Suprapubic skin (tissue), 4 donors: ENCODE data around the gene ATP5MC2. TPM values are rescaled to one million over a fixed set of nuclear protein-coding genes. Genes with fewer than 3 reads are reported as not detected.
A peak's percentile ranks its signal among the peaks of the same experiment; 100 is the strongest.

ENCODE experiments used
- DNase-seq, 2 donors: peaks; one replicate each; pipeline ENCODE4 v3.0.0-alpha.2; 2019; ENCODE audit warnings: low spot score in 2 of 2
- H3K27ac ChIP-seq: fragments of 200-600 bp; sonication (generic); one replicate; pipeline ENCODE4 v1.5.1; 2019
- H3K27me3 ChIP-seq: fragments of 200-600 bp; sonication (generic); one replicate; pipeline ENCODE4 v1.5.1; 2019
- H3K36me3 ChIP-seq: fragments of 200-600 bp; sonication (generic); one replicate; pipeline ENCODE4 v1.5.1; 2019
- H3K4me1 ChIP-seq: fragments of 200-600 bp; sonication (generic); one replicate; pipeline ENCODE4 v1.5.1; 2019
- H3K4me3 ChIP-seq: fragments of 200-600 bp; sonication (generic); one replicate; pipeline ENCODE4 v1.5.1; 2019; ENCODE audit warnings: mild to moderate bottlenecking
- H3K9me3 ChIP-seq: fragments of 200-600 bp; sonication (generic); one replicate; pipeline ENCODE4 v1.5.1; 2019
- EP300 ChIP-seq: sonication (generic); formaldehyde crosslinking; IDR thresholded peaks from one replicate; pipeline ENCODE4 v1.6.1; 2017; ENCODE audit warnings: antibody characterized with exemption
- POLR2A ChIP-seq, 2 donors: fragments of 450-650 bp; IDR thresholded peaks; one replicate each; pipeline ENCODE4 v1.6.1; 2017; ENCODE audit warnings: antibody characterized with exemption in 2 of 2, mild to moderate bottlenecking in 2 of 2, moderate library complexity in 2 of 2
- POLR2AphosphoS5 ChIP-seq, 3 donors: sonication (generic); formaldehyde crosslinking; IDR thresholded peaks; one replicate each; pipeline ENCODE4 v1.6.1; 2017; ENCODE audit warnings: antibody characterized with exemption in 3 of 3
- WGBS: methylation state at CpG from one replicate; pipeline ENCODE4 v1.1.5; 2018; 5-methylcytosine and 5-hydroxymethylcytosine counted together
- total RNA-seq, 4 donors: library from RNA; depleted of rRNA; stranded (reverse); fragments of >200 nt; gene quantifications; one replicate each; pipeline ENCODE4 v1.1.0, GENCODE V29; 2016
- TF ChIP-seq, protein P1 (sequence below), 2 donors: fragments of 200-600 bp in 1 of 2; fragments of 450-650 bp in 1 of 2; sonication (generic) in 1 of 2; IDR thresholded peaks; one replicate each; pipeline ENCODE4 v1.5.1; 2016 to 2019; ENCODE audit warnings: antibody characterized with exemption in 2 of 2, mild to moderate bottlenecking in 1 of 2, moderate library complexity in 1 of 2

Gene ATP5MC2
- total RNA-seq, 4 donors from 2014 or later = 232 to 381 (median 315) TPM

DNA sequence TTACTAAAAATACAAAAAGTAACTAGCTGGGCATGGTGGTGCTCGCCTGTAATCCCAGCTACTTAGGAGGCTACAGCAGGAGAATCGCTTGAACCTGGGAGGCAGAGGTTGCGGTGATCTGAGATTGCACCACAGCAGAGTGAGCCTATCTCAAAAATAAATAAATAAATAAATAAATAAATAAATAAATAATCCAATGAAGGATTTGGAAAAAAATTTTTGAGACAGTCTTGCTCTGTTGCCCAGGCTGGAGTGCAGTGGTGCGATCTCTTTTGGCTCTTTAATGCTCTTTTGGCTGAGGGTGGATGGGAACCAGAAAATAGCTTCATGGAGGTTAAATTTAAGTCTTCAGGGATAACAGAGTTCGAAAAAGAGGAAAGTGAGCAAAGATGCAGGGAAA, 11.7 kb downstream of the ATP5MC2 start:
- peaks cover 22% of the 10 kb centered on the region for H3K4me1 ChIP-seq
- WGBS = 81% methylated on average over 5 of the region's 5 CpGs
- H3K36me3 ChIP-seq = peaks cover 41% of the 10 kb centered on the region
- TF ChIP-seq POLR2A (IDR thresholded peaks at IDR 0.05) (no peak), EP300 (no peak), POLR2AphosphoS5 (IDR thresholded peaks at IDR 0.05) (no peak)
- TF ChIP-seq, protein P1, sequence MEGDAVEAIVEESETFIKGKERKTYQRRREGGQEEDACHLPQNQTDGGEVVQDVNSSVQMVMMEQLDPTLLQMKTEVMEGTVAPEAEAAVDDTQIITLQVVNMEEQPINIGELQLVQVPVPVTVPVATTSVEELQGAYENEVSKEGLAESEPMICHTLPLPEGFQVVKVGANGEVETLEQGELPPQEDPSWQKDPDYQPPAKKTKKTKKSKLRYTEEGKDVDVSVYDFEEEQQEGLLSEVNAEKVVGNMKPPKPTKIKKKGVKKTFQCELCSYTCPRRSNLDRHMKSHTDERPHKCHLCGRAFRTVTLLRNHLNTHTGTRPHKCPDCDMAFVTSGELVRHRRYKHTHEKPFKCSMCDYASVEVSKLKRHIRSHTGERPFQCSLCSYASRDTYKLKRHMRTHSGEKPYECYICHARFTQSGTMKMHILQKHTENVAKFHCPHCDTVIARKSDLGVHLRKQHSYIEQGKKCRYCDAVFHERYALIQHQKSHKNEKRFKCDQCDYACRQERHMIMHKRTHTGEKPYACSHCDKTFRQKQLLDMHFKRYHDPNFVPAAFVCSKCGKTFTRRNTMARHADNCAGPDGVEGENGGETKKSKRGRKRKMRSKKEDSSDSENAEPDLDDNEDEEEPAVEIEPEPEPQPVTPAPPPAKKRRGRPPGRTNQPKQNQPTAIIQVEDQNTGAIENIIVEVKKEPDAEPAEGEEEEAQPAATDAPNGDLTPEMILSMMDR (IDR thresholded peaks at IDR 0.05) = no peak
- H3K27me3 ChIP-seq = no peaks in the 10 kb centered on the region
- H3K4me3 ChIP-seq = no peak overlapping the region
- H3K9me3 ChIP-seq = no peaks in the 10 kb centered on the region
- no peak for DNase-seq
- no peak overlapping the region for H3K27ac ChIP-seq

DNA sequence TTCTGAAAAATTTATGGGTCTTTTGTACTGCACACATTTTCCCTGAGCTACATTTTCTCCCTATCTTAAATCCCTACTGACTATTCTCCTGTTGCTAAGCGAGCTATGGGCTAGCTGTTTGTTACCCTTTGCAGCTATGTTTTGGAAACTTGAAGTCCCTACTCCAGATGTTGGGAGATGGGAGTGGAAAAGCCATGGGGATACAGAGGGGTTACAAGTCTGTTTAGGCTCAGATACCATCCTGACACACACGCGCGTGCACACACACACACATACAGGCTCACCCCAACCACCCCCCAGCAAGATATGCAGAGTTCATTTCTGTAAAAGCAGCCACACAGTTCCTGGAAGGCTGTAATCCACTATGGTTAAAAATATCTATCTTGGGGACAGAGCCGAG, 15.8 kb downstream of the ATP5MC2 start:
- Histone ChIP-seq H3K27me3 (no peaks in the 10 kb centered on the region), H3K27ac (peak overlapping the region; percentile 72), H3K4me3 (no peak overlapping the region), H3K9me3 (no peaks in the 10 kb centered on the region), H3K4me1 (peaks cover 32% of the 10 kb centered on the region), H3K36me3 (peaks cover 9% of the 10 kb centered on the region)
- 62% methylated on average over 5 of the region's 5 CpGs for WGBS
- no peak for DNase-seq
- no peak for TF ChIP-seq POLR2A (IDR thresholded peaks at IDR 0.05)
- no peak for TF ChIP-seq POLR2AphosphoS5 (IDR thresholded peaks at IDR 0.05)
- TF ChIP-seq EP300 = no peak
- TF ChIP-seq, protein P1 (IDR thresholded peaks at IDR 0.05) = no peak

DNA sequence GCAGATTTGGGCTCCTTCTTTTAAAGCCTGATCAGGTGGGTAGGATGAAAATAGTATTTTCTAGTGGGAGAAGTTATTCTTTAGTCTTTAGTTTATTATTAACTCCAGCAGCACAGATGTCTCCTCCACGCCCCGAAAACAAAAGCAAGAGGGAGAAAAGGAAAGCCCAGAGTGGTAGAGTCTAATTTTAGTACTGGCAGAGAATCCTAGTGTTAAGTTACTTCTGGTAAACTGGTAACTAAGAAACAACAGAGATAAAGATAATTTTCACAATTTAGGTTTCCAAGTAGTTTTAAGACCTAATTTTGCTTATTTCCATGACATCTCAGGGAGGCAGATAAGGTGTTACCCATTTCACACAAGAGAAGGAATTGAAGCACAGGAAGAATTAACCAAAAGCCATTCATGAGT, 16.3 kb downstream of the ATP5MC2 start:
- peaks cover 32% of the 10 kb centered on the region for H3K4me1 ChIP-seq
- DNase-seq = no peak
- H3K9me3 ChIP-seq = no peaks in the 10 kb centered on the region
- TF ChIP-seq POLR2AphosphoS5 (IDR thresholded peaks at IDR 0.05) = no peak
- no peak for TF ChIP-seq POLR2A (IDR thresholded peaks at IDR 0.05)
- TF ChIP-seq, protein P1 (IDR thresholded peaks at IDR 0.05) = no peak
- TF ChIP-seq EP300 = no peak
- H3K27me3 ChIP-seq = no peaks in the 10 kb centered on the region
- 22% methylated on average over 2 of the region's 2 CpGs for WGBS
- no peak overlapping the region for H3K4me3 ChIP-seq
- peaks cover 4% of the 10 kb centered on the region for H3K36me3 ChIP-seq
- peak overlapping the region; percentile 72 for H3K27ac ChIP-seq

DNA sequence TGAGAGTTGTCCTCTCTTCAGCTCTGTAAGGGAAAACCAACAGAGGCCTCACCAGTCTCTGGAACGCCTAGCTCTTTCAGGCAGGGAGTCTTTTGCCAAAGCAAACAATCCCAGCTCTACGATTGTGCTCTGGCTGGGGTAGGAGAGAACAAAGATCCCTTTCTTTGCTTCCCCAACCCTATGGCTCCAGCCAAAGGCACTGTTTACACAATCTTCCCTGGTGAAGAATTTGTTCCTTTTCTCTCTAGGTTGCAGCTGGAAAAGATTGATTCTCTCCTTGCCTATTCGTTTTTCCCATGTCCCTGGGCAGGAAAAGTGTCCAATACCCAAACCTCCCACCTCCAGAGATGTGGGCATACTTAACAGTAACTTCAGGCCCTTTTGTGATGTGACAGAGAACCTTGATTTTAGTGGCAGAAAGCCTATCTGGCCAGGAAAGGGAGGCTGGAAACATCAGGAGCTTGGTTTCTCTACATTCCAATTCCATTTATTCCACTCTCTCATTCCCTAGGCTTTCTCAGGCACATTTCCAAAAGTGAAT, 16.8 kb downstream of the ATP5MC2 start:
- DNase-seq = no peak
- peaks cover 32% of the 10 kb centered on the region for H3K4me1 ChIP-seq

GRCh38 chr12:53657041-53657440, 18.8 kb downstream of the ATP5MC2 start:
- no peak overlapping the region for H3K4me3 ChIP-seq
- H3K27ac ChIP-seq = no peak overlapping the region
- TF ChIP-seq, protein P1 (IDR thresholded peaks at IDR 0.05) = no peak
- no peak for TF ChIP-seq EP300
- TF ChIP-seq POLR2AphosphoS5 (IDR thresholded peaks at IDR 0.05) = no peak
- TF ChIP-seq POLR2A (IDR thresholded peaks at IDR 0.05) = no peak
- no peak for DNase-seq
- H3K36me3 ChIP-seq = no peaks in the 10 kb centered on the region
- no peaks in the 10 kb centered on the region for H3K9me3 ChIP-seq
- WGBS = 87% methylated on average over 4 of the region's 4 CpGs
- no peaks in the 10 kb centered on the region for H3K27me3 ChIP-seq
- H3K4me1 ChIP-seq = peaks cover 32% of the 10 kb centered on the region

More for the DNA sequence above, 16.8 kb downstream of the ATP5MC2 start:
- H3K36me3 ChIP-seq = no peaks in the 10 kb centered on the region
- WGBS = 30% methylated on average over 3 of the region's 3 CpGs
- no peak overlapping the region for H3K4me3 ChIP-seq
- no peaks in the 10 kb centered on the region for H3K9me3 ChIP-seq
- H3K27ac ChIP-seq = peak overlapping the region; percentile 72
- peak in 1 of 3 donors; percentile 23 for TF ChIP-seq POLR2AphosphoS5 (IDR thresholded peaks at IDR 0.05)
- TF ChIP-seq, protein P1 (IDR thresholded peaks at IDR 0.05) = no peak
- no peak for TF ChIP-seq POLR2A (IDR thresholded peaks at IDR 0.05)
- H3K27me3 ChIP-seq = no peaks in the 10 kb centered on the region
